Nucleus accumbens (tissue), 56 donors: ENCODE data around the gene HIC2.
"Not testable (repeated sequence)": the region's sequence is repeated elsewhere in the genome, so short reads cannot be mapped to it uniquely, and the experiment has no call there.

Source experiments
- DNase-seq, 56 donors: peaks; one replicate each; lab custom pipeline; 2025; lab: John Stamatoyannopoulos, UW

The HIC2 gene

GRCh38 chr22:21417227-21417746 is at the start of gene HIC2:
HIC2 (plus strand) TSS chr22:21417371; CDS start chr22:21442832, 25,461 bp downstream.
- not testable (repeated sequence) for DNase-seq

GRCh38 chr22:21368603-21369310 is 48.4 kb upstream of the HIC2 start:
- DNase-seq, result not testable (repeated sequence)

GRCh38 chr22:21375880-21376279 is 41.3 kb upstream of the HIC2 start:
- not testable (repeated sequence) for DNase-seq

GRCh38 chr22:21383701-21384467 is 33.3 kb upstream of the HIC2 start, which contains the start of gene RIMBP3B:
RIMBP3B (plus strand) TSS chr22:21383751; CDS start chr22:21383859, 108 bp downstream.
- not testable (repeated sequence) for DNase-seq

GRCh38 chr22:21384468-21385357 is 32.5 kb upstream of the HIC2 start:
- not testable (repeated sequence) for DNase-seq

DNA sequence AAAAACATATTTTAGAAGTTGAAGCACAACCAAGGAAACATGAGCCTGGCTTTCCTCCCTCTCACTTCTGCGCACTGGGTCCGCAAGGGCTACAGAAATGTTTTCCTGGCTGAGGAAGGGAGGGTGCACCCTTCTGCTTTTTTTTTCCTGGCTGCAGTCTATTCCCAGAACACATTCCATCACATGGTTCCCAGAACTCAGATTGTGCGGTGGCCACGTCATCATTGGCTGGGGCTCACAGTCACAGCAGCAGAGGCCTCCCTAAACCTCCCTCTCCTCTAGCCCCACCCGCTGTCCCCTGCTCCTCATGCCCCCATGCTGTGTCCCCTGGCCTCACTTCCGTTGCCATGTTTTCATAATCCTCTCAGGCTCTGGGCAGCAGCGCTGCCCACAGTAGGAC is 27.7 kb upstream of the HIC2 start:
- DNase-seq, result not testable (repeated sequence)

GRCh38 chr22:21390013-21390412 is 27.2 kb upstream of the HIC2 start:
- not testable (repeated sequence) for DNase-seq

DNA sequence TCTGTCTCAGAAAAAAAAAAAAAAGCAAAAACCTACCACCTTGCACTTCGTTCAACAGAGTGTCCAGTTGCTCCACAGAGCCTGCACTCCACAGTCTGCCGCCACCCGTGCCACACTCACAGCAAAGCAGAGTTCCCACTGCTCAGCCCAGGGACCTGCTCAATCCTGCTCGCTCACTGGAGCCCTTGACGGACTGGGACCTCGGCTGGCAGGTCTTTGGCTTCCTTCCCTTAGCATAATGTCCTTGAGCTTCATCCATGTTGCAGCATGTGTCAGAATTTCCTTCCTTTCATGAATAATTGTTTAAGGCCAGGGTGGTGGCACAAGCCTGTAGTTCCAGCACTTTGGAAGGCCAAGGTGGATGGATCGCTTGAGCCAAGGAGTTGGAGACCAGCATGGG is 22.6 kb upstream of the HIC2 start:
- not testable (repeated sequence) for DNase-seq

GRCh38 chr22:21401197-21401969 is 15.8 kb upstream of the HIC2 start:
- not testable (repeated sequence) for DNase-seq

DNA sequence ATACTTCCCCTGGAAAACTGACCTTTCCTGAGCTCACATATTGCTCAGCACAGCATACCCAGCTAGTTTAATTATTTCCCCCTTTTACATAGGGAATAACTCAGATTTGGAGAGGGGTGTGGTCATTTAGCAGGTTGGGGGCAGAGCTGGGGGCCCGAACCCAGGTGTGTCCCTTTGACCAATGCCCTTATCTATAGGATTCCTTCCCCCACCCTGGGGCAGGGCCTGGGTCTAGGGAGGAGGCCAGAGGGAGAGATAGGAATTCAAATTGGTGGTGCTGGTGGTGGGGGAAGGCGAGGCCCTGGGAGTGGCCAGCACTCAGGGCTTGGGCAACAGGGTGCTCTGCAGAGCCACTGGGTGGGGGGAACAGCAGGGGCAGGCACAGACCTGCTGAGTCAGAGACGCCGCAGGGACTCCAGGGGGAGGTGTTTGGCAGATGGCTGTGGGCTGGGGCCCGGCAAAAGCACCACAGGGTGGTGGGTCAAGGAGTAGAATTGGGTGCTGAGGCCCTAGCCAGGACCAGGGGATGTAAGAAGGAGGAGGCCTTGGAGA is 14.3 kb upstream of the HIC2 start:
- DNase-seq, result not testable (repeated sequence)

DNA sequence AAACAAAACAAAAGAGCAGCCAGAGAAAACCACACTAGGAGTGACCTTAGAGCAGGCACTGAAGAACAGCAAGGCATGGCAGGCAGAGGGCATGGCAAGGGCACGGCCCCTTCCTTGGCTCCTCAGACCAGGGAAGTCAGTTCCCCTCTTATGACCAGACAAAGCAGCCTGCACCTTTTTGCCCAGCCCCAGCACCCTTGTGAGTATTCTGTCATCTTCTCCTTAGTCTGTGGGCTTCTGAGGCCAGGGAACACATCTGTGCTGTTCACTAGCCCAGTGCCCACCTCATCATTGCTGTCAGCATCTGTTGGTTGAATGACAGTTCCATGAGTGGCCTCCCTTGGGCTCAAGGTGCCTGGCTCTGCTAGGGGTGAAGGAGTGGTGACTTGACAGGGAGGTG is 10.0 kb upstream of the HIC2 start:
- not testable (repeated sequence) for DNase-seq

DNA sequence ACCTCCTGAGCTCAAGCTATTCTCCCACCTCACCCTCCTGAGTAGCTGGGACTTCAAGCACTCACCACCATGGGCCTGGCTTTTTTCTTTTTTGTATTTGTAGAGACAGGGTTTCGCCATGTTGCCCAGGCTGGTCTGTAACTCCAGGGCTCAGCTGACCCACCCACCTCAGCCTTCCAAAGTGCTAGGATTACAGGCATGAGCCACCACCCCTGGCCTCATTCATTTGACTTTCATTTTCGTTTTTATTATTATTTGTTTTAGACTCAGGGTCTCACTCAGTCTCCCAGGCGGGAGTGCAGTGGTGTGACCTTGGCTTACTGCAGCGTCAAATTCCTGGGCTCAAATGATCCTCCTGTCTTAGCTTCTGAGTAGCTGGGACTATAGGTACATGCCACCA is 9.4 kb upstream of the HIC2 start:
- DNase-seq, result not testable (repeated sequence)

DNA sequence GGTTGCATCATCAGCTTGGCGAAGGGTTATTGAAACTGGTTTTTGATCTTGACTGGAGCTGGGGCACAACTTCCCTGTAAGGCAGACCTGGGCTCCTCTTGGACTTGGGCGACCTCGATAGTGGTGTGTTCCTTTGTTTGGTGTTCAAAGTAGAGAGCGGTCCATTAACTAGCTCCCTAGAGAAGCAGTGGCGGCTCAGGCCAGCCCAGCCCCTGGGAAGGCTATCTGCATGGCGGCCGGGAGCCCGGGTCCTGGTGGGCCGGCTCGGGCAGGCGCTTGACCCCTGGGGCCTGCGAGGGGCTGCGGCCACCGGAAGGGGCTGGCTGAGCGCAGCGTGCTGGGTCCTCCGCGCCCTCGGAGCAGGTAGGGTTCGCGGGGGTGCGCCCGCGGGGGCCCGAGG is 796 bp upstream of the HIC2 start:
- not testable (repeated sequence) for DNase-seq

GRCh38 chr22:21417853-21418252 is 682 bp downstream of the HIC2 start:
- DNase-seq, result not testable (repeated sequence)

- DNase-seq, result not testable (repeated sequence)
Observed at GRCh38 chr22:21418974-21419638, 1.9 kb downstream of the HIC2 start.

- not testable (repeated sequence) for DNase-seq
Observed at GRCh38 chr22:21420180-21420763, 3.1 kb downstream of the HIC2 start.

- DNase-seq, result not testable (repeated sequence)
Observed at GRCh38 chr22:21424084-21424709, 7.0 kb downstream of the HIC2 start.
